Activated naive CD4-positive, alpha-beta T cell treated with anti-CD3 and anti-CD28 coated beads, Interleukin-2, amount 50 U/mL, for 72 hours (primary cell): ENCODE results near the gene GALNT17. TPM values are rescaled to one million over a fixed set of nuclear protein-coding genes. Genes with fewer than 3 reads are reported as not detected.

Experiments used
- ATAC-seq, 2 donors: fragments of 150-1000 bp; cut with Tn5 transposase; 2 replicates each; pipeline ENCODE4 v1.10.0; 2021; ENCODE audit warnings: mild to moderate bottlenecking in 2 of 2, moderate library complexity in 2 of 2
- DNase-seq, 2 donors: peaks; one replicate each; pipeline ENCODE4 v3.0.0; 2021 to 2022; ENCODE audit warnings: low spot score in 2 of 2
- H3K27ac Mint-ChIP-seq, 2 donors: one replicate each; pipeline ENCODE4 v1.8.0; 2022; ENCODE audit warnings: mild to moderate bottlenecking in 2 of 2, mixed read lengths in 2 of 2
- H3K36me3 Mint-ChIP-seq, 2 donors: one replicate each; pipeline ENCODE4 v1.8.0; 2022; ENCODE audit warnings: mixed read lengths in 2 of 2
- H3K9me3 Mint-ChIP-seq, 2 donors: one replicate each; pipeline ENCODE4 v1.8.0; 2022; ENCODE audit warnings: mixed read lengths in 2 of 2
- total RNA-seq, 2 donors: library from RNA; stranded (reverse); gene quantifications; one replicate each; pipeline ENCODE4 v1.2.3, GENCODE V29; 2022

The GALNT17 gene
- total RNA-seq, 2 donors from 2014 or later, result not detected

- peaks cover 27 to 30% of the 10 kb centered on the region in 2 donors for H3K9me3 Mint-ChIP-seq
These were observed 395.3 kb downstream of the GALNT17 start for GRCh38 chr7:71527213-71527612.

GRCh38 chr7:71535616-71536015, 403.7 kb downstream of the GALNT17 start:
- ATAC-seq (no peak), DNase-seq (no peak)
- H3K36me3 Mint-ChIP-seq, result peaks cover 7 to 9% of the 10 kb centered on the region in 2 donors
- peaks cover 23 to 24% of the 10 kb centered on the region in 2 donors for H3K9me3 Mint-ChIP-seq
- no peak overlapping the region for H3K27ac Mint-ChIP-seq

More at GRCh38 chr7:71527213-71527612, 395.3 kb downstream of the GALNT17 start:
- ATAC-seq (no peak), DNase-seq (no peak)
- H3K27ac Mint-ChIP-seq, result no peak overlapping the region
- peaks cover 0 to 12% of the 10 kb centered on the region in 2 donors for H3K36me3 Mint-ChIP-seq

GRCh38 chr7:71538210-71538609, 406.3 kb downstream of the GALNT17 start:
- H3K36me3 Mint-ChIP-seq, result peaks cover 7 to 9% of the 10 kb centered on the region in 2 donors
- ATAC-seq (no peak), DNase-seq (no peak)
- H3K9me3 Mint-ChIP-seq, result peaks cover 21 to 22% of the 10 kb centered on the region in 2 donors
- H3K27ac Mint-ChIP-seq, result no peak overlapping the region

- no peak for DNase-seq
- H3K9me3 Mint-ChIP-seq, result peaks cover 12 to 17% of the 10 kb centered on the region in 2 donors
- H3K36me3 Mint-ChIP-seq, result no peaks in the 10 kb centered on the region
- ATAC-seq, result no peak
- H3K27ac Mint-ChIP-seq, result no peak overlapping the region
These were observed 407.7 kb downstream of the GALNT17 start for GRCh38 chr7:71539615-71540014.

GRCh38 chr7:71541707-71542353, 409.9 kb downstream of the GALNT17 start:
- no peak for ATAC-seq

GRCh38 chr7:71543396-71543795, 411.5 kb downstream of the GALNT17 start:
- ATAC-seq (no peak), DNase-seq (no peak)
- Mint-ChIP-seq H3K27ac (no peak overlapping the region), H3K36me3 (no peaks in the 10 kb centered on the region), H3K9me3 (peaks cover 6 to 12% of the 10 kb centered on the region in 2 donors)

More at GRCh38 chr7:71541707-71542353, 409.9 kb downstream of the GALNT17 start:
- H3K27ac Mint-ChIP-seq, result no peak overlapping the region
- H3K9me3 Mint-ChIP-seq, result peaks cover 8 to 10% of the 10 kb centered on the region in 2 donors
- no peak for DNase-seq
- H3K36me3 Mint-ChIP-seq, result no peaks in the 10 kb centered on the region

- Mint-ChIP-seq H3K36me3 (no peaks in the 10 kb centered on the region), H3K9me3 (peaks cover 13 to 15% of the 10 kb centered on the region in 2 donors)
These were observed 412.9 kb downstream of the GALNT17 start for GRCh38 chr7:71544816-71545215.

GRCh38 chr7:71547426-71547825, 415.5 kb downstream of the GALNT17 start:
- Mint-ChIP-seq H3K9me3 (peaks cover 18 to 20% of the 10 kb centered on the region in 2 donors), H3K36me3 (peaks cover 0 to 9% of the 10 kb centered on the region in 2 donors), H3K27ac (no peak overlapping the region)
- ATAC-seq (no peak), DNase-seq (no peak)

More at GRCh38 chr7:71544816-71545215, 412.9 kb downstream of the GALNT17 start:
- no peak overlapping the region for H3K27ac Mint-ChIP-seq
- no peak for DNase-seq
- ATAC-seq, result no peak

GRCh38 chr7:71548746-71549145, 416.8 kb downstream of the GALNT17 start:
- Mint-ChIP-seq H3K36me3 (peaks cover 0 to 13% of the 10 kb centered on the region in 2 donors), H3K9me3 (peaks cover 19 to 24% of the 10 kb centered on the region in 2 donors), H3K27ac (no peak overlapping the region)
- DNase-seq (no peak), ATAC-seq (no peak)

GRCh38 chr7:71553306-71553705, 421.4 kb downstream of the GALNT17 start:
- no peak overlapping the region for H3K27ac Mint-ChIP-seq
- H3K36me3 Mint-ChIP-seq, result peaks cover 0 to 19% of the 10 kb centered on the region in 2 donors
- DNase-seq, result no peak
- H3K9me3 Mint-ChIP-seq, result peaks cover 28 to 29% of the 10 kb centered on the region in 2 donors
- ATAC-seq, result no peak

- Mint-ChIP-seq H3K9me3 (peaks cover 20 to 27% of the 10 kb centered on the region in 2 donors), H3K27ac (no peak overlapping the region), H3K36me3 (peaks cover 0 to 18% of the 10 kb centered on the region in 2 donors)
- ATAC-seq (no peak), DNase-seq (no peak)
These were observed 423.8 kb downstream of the GALNT17 start for GRCh38 chr7:71555758-71556157.

GRCh38 chr7:71558806-71559613, 427.1 kb downstream of the GALNT17 start:
- Mint-ChIP-seq H3K9me3 (peaks cover 14 to 18% of the 10 kb centered on the region in 2 donors), H3K36me3 (peaks cover 0 to 3% of the 10 kb centered on the region in 2 donors), H3K27ac (no peak overlapping the region)
- DNase-seq, result no peak
- no peak for ATAC-seq

- Mint-ChIP-seq H3K9me3 (peaks cover 5 to 10% of the 10 kb centered on the region in 2 donors), H3K36me3 (no peaks in the 10 kb centered on the region), H3K27ac (no peak overlapping the region)
- DNase-seq (no peak), ATAC-seq (no peak)
These were observed 428.5 kb downstream of the GALNT17 start for GRCh38 chr7:71560354-71560995.

- no peak for ATAC-seq
- Mint-ChIP-seq H3K9me3 (peaks cover 5 to 10% of the 10 kb centered on the region in 2 donors), H3K36me3 (no peaks in the 10 kb centered on the region), H3K27ac (no peak overlapping the region)
- DNase-seq, result no peak
These were observed 431.3 kb downstream of the GALNT17 start for GRCh38 chr7:71563276-71563675.

GRCh38 chr7:71566376-71566775, 434.4 kb downstream of the GALNT17 start:
- Mint-ChIP-seq H3K9me3 (peaks cover 3 to 7% of the 10 kb centered on the region in 2 donors), H3K36me3 (peaks cover 0 to 6% of the 10 kb centered on the region in 2 donors), H3K27ac (no peak overlapping the region)
- ATAC-seq, result no peak
- no peak for DNase-seq

GRCh38 chr7:71566991-71567390, 435.0 kb downstream of the GALNT17 start:
- peaks cover 0 to 6% of the 10 kb centered on the region in 2 donors for H3K36me3 Mint-ChIP-seq
- ATAC-seq (no peak), DNase-seq (no peak)
- H3K27ac Mint-ChIP-seq, result no peak overlapping the region
- peaks cover 0 to 4% of the 10 kb centered on the region in 2 donors for H3K9me3 Mint-ChIP-seq
